Thymus (tissue), 11 donors: Measurements from ENCODE around the gene ERFL. TPM values are rescaled to one million over a fixed set of nuclear protein-coding genes. Genes with fewer than 3 reads are reported as not detected.

Source experiments
- DNase-seq, 9 donors: peaks; one replicate each; pipeline ENCODE4 v3.0.0-alpha.2; 2013; ENCODE audit warnings: low spot score in 9 of 9, low read depth in 6 of 9, missing footprints in 1 of 9
- H3K27ac ChIP-seq, 2 donors: one replicate each; pipeline ENCODE4 v1.5.1; 2013; ENCODE audit warnings: control low read depth in 1 of 2, low read depth in 1 of 2, low read length in 1 of 2, mild to moderate bottlenecking in 1 of 2, moderate library complexity in 1 of 2
- H3K27me3 ChIP-seq, 2 donors: one replicate each; pipeline ENCODE4 v1.5.1; 2013; ENCODE audit warnings: low read length in 1 of 2; ENCODE audit not compliant: control insufficient read depth in 2 of 2, insufficient read depth in 1 of 2
- H3K36me3 ChIP-seq, 2 donors: one replicate each; pipeline ENCODE4 v1.5.1; 2013; ENCODE audit warnings: low read length in 1 of 2, mild to moderate bottlenecking in 1 of 2, moderate library complexity in 1 of 2; ENCODE audit not compliant: control insufficient read depth in 2 of 2, insufficient read depth in 2 of 2
- H3K4me1 ChIP-seq, 2 donors: one replicate each; pipeline ENCODE4 v1.5.1; 2013; ENCODE audit warnings: low read length in 2 of 2; ENCODE audit not compliant: control insufficient read depth in 2 of 2, insufficient read depth in 2 of 2
- H3K4me3 ChIP-seq, 2 donors: one replicate each; pipeline ENCODE4 v1.5.1; 2013; ENCODE audit warnings: low read length in 2 of 2, control low read depth in 1 of 2, mild to moderate bottlenecking in 1 of 2
- H3K9me3 ChIP-seq, 2 donors: one replicate each; pipeline ENCODE4 v1.5.1; 2013; ENCODE audit warnings: low read length in 1 of 2, mild to moderate bottlenecking in 1 of 2; ENCODE audit not compliant: control insufficient read depth in 2 of 2, insufficient read depth in 1 of 2
- WGBS: extraction: QIAGEN DNeasy Blood & Tissue Kit; methylation state at CpG from one replicate; pipeline ENCODE4 v1.1.7; 2013; 5-methylcytosine and 5-hydroxymethylcytosine counted together
- polyA plus RNA-seq: library from polyadenylated mRNA; stranded (reverse); fragments of 200-250 nt; gene quantifications from one replicate; pipeline ENCODE4 v1.2.3, GENCODE V29; 2013
- total RNA-seq: library from RNA; stranded (reverse); fragments of 120-200 nt; gene quantifications from one replicate; pipeline ENCODE4 v1.2.4, GENCODE V29; 2013
- donor health status: healthy.

ERFL gene
- total and polyA plus RNA-seq, 2 donors, result 0.09 to 3.5 TPM

- 97% methylated on average over 5 of the region's 5 CpGs for WGBS
- Histone ChIP-seq H3K27me3 (no peaks in the 10 kb centered on the region), H3K4me1 (peaks cover 5 to 37% of the 10 kb centered on the region in 2 donors), H3K27ac (no peak overlapping the region), H3K36me3 (peaks cover 9 to 13% of the 10 kb centered on the region in 2 donors), H3K4me3 (no peak overlapping the region), H3K9me3 (peaks cover 0 to 3% of the 10 kb centered on the region in 2 donors)
- no peak for DNase-seq
Observed at GRCh38 chr19:41960973-41961372, 32.7 kb upstream of the ERFL start.

- 5% methylated on average over 46 of the region's 46 CpGs for WGBS
- peak within 1 kb of the TSS; percentile 62 to 95 for H3K4me3 ChIP-seq
- peak; percentile 85 to 97 (median 93) for DNase-seq
- H3K36me3 ChIP-seq, result peaks cover 13 to 23% of the 10 kb centered on the region in 2 donors
- peaks cover 2 to 21% of the 10 kb centered on the region in 2 donors for H3K4me1 ChIP-seq
- H3K9me3 ChIP-seq, result no peaks in the 10 kb centered on the region
- no peaks in the 10 kb centered on the region for H3K27me3 ChIP-seq
- peak within 1 kb of the TSS; percentile 70 to 89 for H3K27ac ChIP-seq
Observed at GRCh38 chr19:41959056-41960053, 31.1 kb upstream of the ERFL start, which contains the start of gene RABAC1. Gene RABAC1 (minus strand): TSS chr19:41959321. CDS start chr19:41959292, 29 bp downstream.

DNA sequence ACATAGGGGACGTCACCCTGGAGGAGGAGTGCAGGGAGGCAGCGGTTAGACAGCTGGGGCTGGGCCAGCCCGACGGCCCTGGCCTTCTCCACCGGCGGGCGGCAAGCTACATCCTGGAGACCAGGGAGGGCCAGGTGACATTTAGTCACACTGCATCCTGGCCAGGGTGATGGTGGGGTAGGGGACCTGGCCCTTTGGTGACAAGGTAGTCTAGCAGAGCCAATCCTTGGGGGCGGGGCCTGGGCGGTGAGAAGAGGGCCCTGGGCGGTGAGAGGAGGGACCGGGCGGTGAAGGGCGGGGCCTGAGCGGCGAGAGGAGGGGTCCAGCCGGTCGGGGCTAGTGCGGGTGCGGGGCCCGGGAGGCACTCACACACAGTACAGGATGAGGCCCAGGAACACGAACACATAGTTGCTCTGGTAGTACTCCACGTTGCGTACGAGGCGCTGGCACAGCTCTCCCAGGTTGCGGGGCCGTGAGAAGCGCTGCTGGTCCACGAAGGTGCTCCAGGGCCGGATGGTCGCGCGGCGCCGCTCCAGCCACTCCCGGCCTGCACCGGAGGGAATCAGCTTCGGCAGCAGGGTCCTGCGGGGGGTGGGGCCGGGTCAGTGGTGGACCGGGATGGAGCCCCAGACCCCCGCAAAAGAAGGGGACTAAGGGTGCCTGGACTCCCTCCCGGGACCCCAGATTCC, 30.3 kb upstream of the ERFL start:
- Histone ChIP-seq H3K4me3 (peak overlapping the region; percentile 62 to 95), H3K4me1 (peaks cover 2 to 21% of the 10 kb centered on the region in 2 donors), H3K27me3 (no peaks in the 10 kb centered on the region), H3K27ac (peak overlapping the region; percentile 52 to 89), H3K36me3 (peaks cover 13 to 23% of the 10 kb centered on the region in 2 donors), H3K9me3 (no peaks in the 10 kb centered on the region)
- WGBS, result 4% methylated on average over 43 of the region's 43 CpGs
- DNase-seq, result peak in 6 of 9 donors; percentile 57 to 84 (median 68)

- Histone ChIP-seq H3K4me1 (peaks cover 2 to 21% of the 10 kb centered on the region in 2 donors), H3K4me3 (peak overlapping the region in 1 of 2 donors; percentile 95), H3K36me3 (peaks cover 13 to 23% of the 10 kb centered on the region in 2 donors), H3K27me3 (no peaks in the 10 kb centered on the region), H3K27ac (peak overlapping the region in 1 of 2 donors; percentile 55), H3K9me3 (no peaks in the 10 kb centered on the region)
- 37% methylated on average over 10 of the region's 10 CpGs for WGBS
- DNase-seq, result peak in 2 of 9 donors; percentile 33 to 47
Observed at GRCh38 chr19:41957838-41958366, 29.7 kb upstream of the ERFL start.

- no peak overlapping the region for H3K4me3 ChIP-seq
- 95% methylated on average over 11 of the region's 11 CpGs for WGBS
Observed at GRCh38 chr19:41957161-41957837, 29.1 kb upstream of the ERFL start.

DNA sequence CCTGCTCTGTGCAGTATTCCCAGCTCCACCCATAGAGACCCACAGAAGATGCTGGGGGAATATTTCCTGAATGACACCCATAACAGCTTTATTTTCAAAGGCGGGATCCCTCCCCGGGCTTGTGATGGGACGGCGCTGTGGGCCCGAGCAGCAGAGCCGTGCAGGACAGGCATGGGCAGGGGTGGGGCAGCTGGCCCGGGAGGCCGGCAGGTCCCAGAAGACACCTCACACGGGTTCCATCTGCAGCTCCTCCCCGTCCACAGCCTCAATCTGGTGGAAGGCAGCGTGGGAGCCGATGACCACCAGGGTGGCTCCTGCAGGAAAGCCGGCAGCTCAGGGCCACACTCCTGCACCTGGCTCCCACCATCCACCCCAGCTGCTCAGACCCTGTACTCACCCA, 28.4 kb upstream of the ERFL start:
- Histone ChIP-seq H3K4me3 (no peak overlapping the region), H3K27me3 (no peaks in the 10 kb centered on the region), H3K4me1 (peaks cover 2 to 23% of the 10 kb centered on the region in 2 donors), H3K27ac (no peak overlapping the region), H3K36me3 (peaks cover 13 to 23% of the 10 kb centered on the region in 2 donors), H3K9me3 (no peaks in the 10 kb centered on the region)
- no peak for DNase-seq
- WGBS, result 98% methylated on average over 13 of the region's 13 CpGs

More at GRCh38 chr19:41957161-41957837, 29.1 kb upstream of the ERFL start:
- H3K36me3 ChIP-seq, result peaks cover 13 to 23% of the 10 kb centered on the region in 2 donors
- no peak for DNase-seq
- H3K4me1 ChIP-seq, result peaks cover 2 to 21% of the 10 kb centered on the region in 2 donors
- H3K27ac ChIP-seq, result no peak overlapping the region
- no peaks in the 10 kb centered on the region for H3K9me3 ChIP-seq
- no peaks in the 10 kb centered on the region for H3K27me3 ChIP-seq

DNA sequence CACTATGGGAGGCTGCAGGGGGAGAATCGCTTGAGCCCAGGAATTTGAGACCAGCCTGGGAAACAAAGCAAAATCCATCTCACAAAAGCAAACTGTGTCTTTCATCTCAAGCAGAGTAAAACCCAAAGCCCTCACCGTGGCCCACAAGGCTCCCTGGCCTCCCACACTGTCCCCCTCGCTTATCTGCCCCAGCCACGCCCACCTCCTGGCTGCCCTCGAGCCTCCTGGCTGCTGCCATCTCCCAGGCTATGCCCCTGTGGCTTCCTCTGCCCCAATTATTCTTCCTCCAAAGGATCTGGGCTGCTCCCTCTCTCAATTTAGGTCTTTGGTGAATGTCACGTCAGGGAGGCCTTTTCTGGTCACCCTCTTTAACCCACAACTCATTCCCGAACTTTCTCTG, 27.3 kb upstream of the ERFL start:
- no peak for DNase-seq
- WGBS, result 92% methylated on average over 7 of the region's 7 CpGs

GRCh38 chr19:41951686-41952172, 23.5 kb upstream of the ERFL start:
- Histone ChIP-seq H3K27ac (no peak overlapping the region), H3K36me3 (peaks cover 10 to 18% of the 10 kb centered on the region in 2 donors), H3K9me3 (no peaks in the 10 kb centered on the region), H3K4me3 (no peak overlapping the region), H3K4me1 (peaks cover 4 to 6% of the 10 kb centered on the region in 2 donors), H3K27me3 (no peaks in the 10 kb centered on the region)
- WGBS, result 10% methylated on average over 12 of the region's 12 CpGs
- peak in 7 of 9 donors; percentile 59 to 89 (median 75) for DNase-seq

More for the DNA sequence above, 27.3 kb upstream of the ERFL start:
- Histone ChIP-seq H3K36me3 (peaks cover 13 to 23% of the 10 kb centered on the region in 2 donors), H3K4me3 (no peak overlapping the region), H3K9me3 (no peaks in the 10 kb centered on the region), H3K4me1 (peaks cover 2 to 27% of the 10 kb centered on the region in 2 donors), H3K27me3 (no peaks in the 10 kb centered on the region), H3K27ac (no peak overlapping the region)
